Stimulated activated CD4-positive, alpha-beta T cell treated with anti-CD3 and anti-CD28 coated beads, TNF-alpha, amount 100 ng/mL, for 1 hour (primary cell): ENCODE measurements around the gene BCL7B.
A peak's percentile ranks its signal among the peaks of the same experiment; 100 is the strongest.
"Not testable (repeated sequence)": the region's sequence is repeated elsewhere in the genome, so short reads cannot be mapped to it uniquely, and the experiment has no call there.

Source experiments
- DNase-seq, 3 donors: peaks; one replicate each; pipeline ENCODE4 v3.0.0-alpha.2; 2020; ENCODE audit warnings: low read depth in 3 of 3, low spot score in 1 of 3

The BCL7B gene

GRCh38 chr7:73557397-73558257 is at the start of gene BCL7B:
Gene BCL7B (minus strand): TSS chr7:73557690. CDS start chr7:73557578, 112 bp downstream.
- DNase-seq: peak; percentile 47 to 70 (median 60)

- DNase-seq: no peak
Measured at GRCh38 chr7:73605601-73606220, 48.2 kb upstream of the BCL7B start.

GRCh38 chr7:73602721-73603651 is 45.5 kb upstream of the BCL7B start:
- no peak for DNase-seq

- no peak for DNase-seq
Measured at GRCh38 chr7:73599916-73600315, 42.4 kb upstream of the BCL7B start.

GRCh38 chr7:73599151-73599882 is 41.8 kb upstream of the BCL7B start:
- DNase-seq: no peak

GRCh38 chr7:73597978-73598782 is 40.7 kb upstream of the BCL7B start:
- no peak for DNase-seq

- DNase-seq: no peak
Measured at GRCh38 chr7:73596191-73597065, 38.9 kb upstream of the BCL7B start.

- no peak for DNase-seq
Measured at GRCh38 chr7:73595358-73595757, 37.9 kb upstream of the BCL7B start.

- DNase-seq: no peak
Measured at GRCh38 chr7:73593207-73594045, 35.9 kb upstream of the BCL7B start.

GRCh38 chr7:73586911-73587310 is 29.4 kb upstream of the BCL7B start:
- no peak for DNase-seq

GRCh38 chr7:73585196-73585595 is 27.7 kb upstream of the BCL7B start:
- DNase-seq: no peak

GRCh38 chr7:73582664-73583202 is 25.2 kb upstream of the BCL7B start:
- no peak for DNase-seq

GRCh38 chr7:73581006-73581405 is 23.5 kb upstream of the BCL7B start:
- not testable (repeated sequence) for DNase-seq

- peak; percentile 97 to 99 (median 98) for DNase-seq
Measured at GRCh38 chr7:73578342-73579128, 21.0 kb upstream of the BCL7B start, which contains the start of gene TBL2. Gene TBL2 (minus strand): TSS chr7:73578579. CDS start chr7:73578549, 30 bp downstream.

- no peak for DNase-seq
Measured at GRCh38 chr7:73577627-73578341, 20.3 kb upstream of the BCL7B start.

- no peak for DNase-seq
Measured at GRCh38 chr7:73573791-73574190, 16.3 kb upstream of the BCL7B start.
